H9 (cell line): ENCODE results near the gene FDX2. TPM values are rescaled to one million over a fixed set of nuclear protein-coding genes. Genes with fewer than 3 reads are reported as not detected.

Experiments
- DNase-seq: peaks from one replicate; pipeline ENCODE4 v3.0.0-alpha.2; 2017
- H2AFZ ChIP-seq: one replicate; pipeline ENCODE4 v1.6.1; 2013; ENCODE audit warnings: mild to moderate bottlenecking, low read length, control low read depth, moderate library complexity
- H2AK5ac ChIP-seq: 2 replicates; pipeline ENCODE4 v1.6.1; 2013; ENCODE audit warnings: low read length, control low read depth, mixed read lengths; ENCODE audit not compliant: insufficient read length
- H2BK120ac ChIP-seq: one replicate; pipeline ENCODE4 v1.6.1; 2013; ENCODE audit warnings: low read depth, mild to moderate bottlenecking, low read length, control low read depth, inconsistent platforms; ENCODE audit not compliant: poor library complexity, severe bottlenecking
- H2BK12ac ChIP-seq: 2 replicates; pipeline ENCODE4 v1.6.1; 2013; ENCODE audit warnings: low read length, control low read depth, mixed read lengths, low read depth; ENCODE audit not compliant: insufficient read length
- H2BK15ac ChIP-seq: 2 replicates; pipeline ENCODE4 v1.6.1; 2013; ENCODE audit warnings: low read depth, low read length, control low read depth
- H2BK20ac ChIP-seq: one replicate; pipeline ENCODE4 v1.6.1; 2013; ENCODE audit warnings: low read depth, mild to moderate bottlenecking, low read length, control low read depth, inconsistent platforms; ENCODE audit not compliant: poor library complexity, severe bottlenecking
- H2BK5ac ChIP-seq: 2 replicates; pipeline ENCODE4 v1.6.1; 2013; ENCODE audit warnings: low read length, control low read depth, mixed read lengths; ENCODE audit not compliant: insufficient read length
- H3K14ac ChIP-seq: 2 replicates; pipeline ENCODE4 v1.6.1; 2013; ENCODE audit warnings: low read length, control low read depth; ENCODE audit not compliant: insufficient read depth
- H3K18ac ChIP-seq: 2 replicates; pipeline ENCODE4 v1.6.1; 2013; ENCODE audit warnings: low read depth, mild to moderate bottlenecking, mixed read lengths, low read length, control low read depth; ENCODE audit not compliant: insufficient read length
- H3K23ac ChIP-seq: 2 replicates; pipeline ENCODE4 v1.6.1; 2013; ENCODE audit warnings: low read length, control low read depth, mixed read lengths, low read depth; ENCODE audit not compliant: insufficient read length
- H3K23me2 ChIP-seq: 2 replicates; pipeline ENCODE4 v1.6.1; 2013; ENCODE audit warnings: low read depth, mild to moderate bottlenecking, mixed read lengths, low read length, control low read depth; ENCODE audit not compliant: insufficient read length, poor library complexity, severe bottlenecking
- H3K27ac ChIP-seq: 2 replicates; pipeline ENCODE4 v1.5.1; 2013; ENCODE audit warnings: low read length, control low read depth, mixed read lengths, low read depth; ENCODE audit not compliant: insufficient read length
- H3K27me3 ChIP-seq: 2 replicates; pipeline ENCODE4 v1.6.1; 2013; ENCODE audit warnings: low read length, control low read depth, inconsistent platforms; ENCODE audit not compliant: insufficient read depth
- H3K4ac ChIP-seq: 2 replicates; pipeline ENCODE4 v1.6.1; 2013; ENCODE audit warnings: low read depth, mild to moderate bottlenecking, control low read depth, inconsistent platforms, low read length, moderate library complexity
- H3K4me1 ChIP-seq: 2 replicates; pipeline ENCODE4 v1.6.1; 2013; ENCODE audit warnings: low read length, control low read depth, inconsistent platforms; ENCODE audit not compliant: insufficient read depth
- H3K4me2 ChIP-seq: 2 replicates; pipeline ENCODE4 v1.6.1; 2013; ENCODE audit warnings: low read length, control low read depth, mixed read lengths; ENCODE audit not compliant: insufficient read length, insufficient read depth
- H3K56ac ChIP-seq: 2 replicates; pipeline ENCODE4 v1.6.1; 2013; ENCODE audit warnings: low read depth, mild to moderate bottlenecking, mixed read lengths, low read length, control low read depth; ENCODE audit not compliant: insufficient read length
- H3K79me1 ChIP-seq: 2 replicates; pipeline ENCODE4 v1.6.1; 2013; ENCODE audit warnings: low read depth, mild to moderate bottlenecking, moderate library complexity, low read length, control low read depth, inconsistent platforms; ENCODE audit not compliant: insufficient read depth, poor library complexity, severe bottlenecking
- H3K79me2 ChIP-seq: 2 replicates; pipeline ENCODE4 v1.6.1; 2013; ENCODE audit warnings: low read length, control low read depth, inconsistent platforms; ENCODE audit not compliant: insufficient read depth
- H3K9ac ChIP-seq: 2 replicates; pipeline ENCODE4 v1.6.1; 2013; ENCODE audit warnings: low read length, control low read depth, mixed read lengths; ENCODE audit not compliant: insufficient read length; ENCODE audit errors: extremely low read depth
- H3K9me3 ChIP-seq: one replicate; pipeline ENCODE4 v1.6.1; 2013; ENCODE audit warnings: low read depth, low read length, inconsistent platforms; ENCODE audit not compliant: control insufficient read depth
- H3T11ph ChIP-seq: one replicate; pipeline ENCODE4 v1.6.1; 2013; ENCODE audit warnings: mild to moderate bottlenecking, low read length, control low read depth, inconsistent platforms
- H4K20me1 ChIP-seq: one replicate; pipeline ENCODE4 v1.6.1; 2013; ENCODE audit not compliant: control insufficient read depth, insufficient read length, insufficient read depth
- H4K5ac ChIP-seq: 2 replicates; pipeline ENCODE4 v1.6.1; 2013; ENCODE audit warnings: low read depth, mild to moderate bottlenecking, mixed read lengths, low read length, control low read depth; ENCODE audit not compliant: insufficient read length
- H4K8ac ChIP-seq: replicated peaks from 2 replicates; pipeline ENCODE4 v1.6.1; 2013; ENCODE audit warnings: low read length, control low read depth, mixed read lengths, low read depth; ENCODE audit not compliant: insufficient read length
- H4K91ac ChIP-seq: 2 replicates; pipeline ENCODE4 v1.6.1; 2013; ENCODE audit warnings: low read depth, mild to moderate bottlenecking, moderate library complexity, mixed read lengths, low read length, control low read depth; ENCODE audit not compliant: insufficient read length
- H3K27ac Mint-ChIP-seq, 3 experiments: 2 replicates in 2 of 3; 3 replicates in 1 of 3; pipeline ENCODE4 v1.8.0; 2020 to 2021; ENCODE audit warnings: mixed read lengths in 3 of 3, mild to moderate bottlenecking in 1 of 3, moderate library complexity in 1 of 3
- H3K27me3 Mint-ChIP-seq: 2 replicates; pipeline ENCODE4 v1.8.0; 2021; ENCODE audit warnings: low read depth, mild to moderate bottlenecking, moderate library complexity, mixed read lengths
- H3K36me3 Mint-ChIP-seq, 3 experiments: 2 replicates in 2 of 3; 3 replicates in 1 of 3; pipeline ENCODE4 v1.8.0; 2020 to 2021; ENCODE audit warnings: low read depth in 3 of 3, mixed read lengths in 3 of 3; ENCODE audit not compliant: insufficient read depth in 1 of 3
- H3K4me1 Mint-ChIP-seq, 2 experiments: 2 replicates each; pipeline ENCODE4 v1.8.0; 2020; ENCODE audit warnings: mixed read lengths in 2 of 2
- H3K4me3 Mint-ChIP-seq, 2 experiments: 2 replicates in 1 of 2; 3 replicates in 1 of 2; pipeline ENCODE4 v1.8.0; 2020 to 2021; ENCODE audit warnings: mild to moderate bottlenecking in 2 of 2, mixed read lengths in 2 of 2, moderate library complexity in 1 of 2
- H3K9me3 Mint-ChIP-seq, 2 experiments: 2 replicates in 1 of 2; 3 replicates in 1 of 2; pipeline ENCODE4 v1.8.0; 2020; ENCODE audit warnings: mild to moderate bottlenecking in 2 of 2, mixed read lengths in 2 of 2, moderate library complexity in 1 of 2
- CTCF ChIP-seq: fragments of 200-600 bp; sonication (generic); conservative IDR thresholded peaks from 3 replicates; pipeline ENCODE4 v1.8.0; 2021; ENCODE audit warnings: antibody characterized with exemption, mild to moderate bottlenecking
- WGBS: extraction: QIAGEN DNeasy Blood & Tissue Kit; methylation state at CpG from one replicate; pipeline ENCODE4 v1.1.7; 2013; ENCODE audit warnings: missing lambda C conversion rate, low lambda C conversion rate, mixed read lengths; ENCODE audit not compliant: insufficient read length; ENCODE audit errors: extremely low coverage; 5-methylcytosine and 5-hydroxymethylcytosine counted together
- total RNA-seq: library from RNA; stranded (reverse); gene quantifications from 2 replicates; pipeline ENCODE4 v1.2.1, GENCODE V29; 2021

The FDX2 gene
- total RNA-seq, 1 experiment from 2014 or later = 27.7 TPM

DNA sequence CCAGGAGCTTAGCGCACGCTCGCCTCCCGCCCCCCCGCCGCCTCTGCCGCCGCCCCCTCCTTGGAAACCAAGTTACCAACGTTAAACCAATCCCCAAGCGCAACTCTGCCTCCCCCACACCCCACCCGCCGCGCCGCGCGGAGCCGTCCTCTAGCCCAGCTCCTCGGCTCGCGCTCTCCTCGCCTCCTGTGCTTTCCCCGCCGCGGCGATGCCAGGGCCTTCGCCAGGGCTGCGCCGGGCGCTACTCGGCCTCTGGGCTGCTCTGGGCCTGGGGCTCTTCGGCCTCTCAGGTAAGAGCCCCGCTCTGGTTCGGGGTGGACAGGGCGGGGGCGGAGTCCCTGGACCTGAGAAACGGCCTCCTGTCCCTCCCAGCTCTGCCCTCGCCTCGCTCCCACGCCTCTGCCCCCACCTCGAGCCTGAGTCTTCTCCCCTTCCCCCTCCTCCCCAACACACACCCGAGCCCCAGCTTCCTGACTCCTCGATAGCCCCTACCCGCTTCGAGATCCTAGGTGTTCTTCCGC lies 25.9 kb downstream of the FDX2 start, which contains the start of gene ICAM5:
Gene ICAM5 (plus strand): TSS at position 117 of the 521 bp plus-strand sequence. CDS start 92 bp downstream, at position 209.
- no peak within 1 kb of the TSS for H2BK120ac ChIP-seq
- no peak within 1 kb of the TSS for H3K14ac ChIP-seq
- H4K5ac ChIP-seq = no peak within 1 kb of the TSS
- H2BK5ac ChIP-seq = no peak within 1 kb of the TSS
- no peak within 1 kb of the TSS for H2AK5ac ChIP-seq
- peak within 1 kb of the TSS; percentile 92 for H3K4me2 ChIP-seq
- H3K23me2 ChIP-seq = peaks cover 36% of the 10 kb centered on the region
- H3K9me3 ChIP-seq = no peaks in the 10 kb centered on the region
- no peaks in the 10 kb centered on the region for H3K79me2 ChIP-seq
- H3K23ac ChIP-seq = no peak within 1 kb of the TSS
- H4K91ac ChIP-seq = no peak within 1 kb of the TSS
- no peak within 1 kb of the TSS for H2AFZ ChIP-seq
- H3K56ac ChIP-seq = no peak within 1 kb of the TSS
- H3K27ac Mint-ChIP-seq = no peak within 1 kb of the TSS; a peak in 1 of 7 replicates
- no peak within 1 kb of the TSS for H3K4ac ChIP-seq
- H3K4me1 ChIP-seq = no peaks in the 10 kb centered on the region; the same call in 1 of the 2 replicates
- no peak within 1 kb of the TSS for H2BK15ac ChIP-seq
- H3T11ph ChIP-seq = no peak within 1 kb of the TSS
- H3K18ac ChIP-seq = no peak within 1 kb of the TSS
- peaks cover 13 to 44% of the 10 kb centered on the region in 2 experiments for H3K4me1 Mint-ChIP-seq
- no peak within 1 kb of the TSS for H2BK20ac ChIP-seq
- peaks cover 0 to 5% of the 10 kb centered on the region in 2 experiments; a peak in 3 of 5 replicates for H3K9me3 Mint-ChIP-seq
- no peak within 1 kb of the TSS for H3K27ac ChIP-seq
- H4K8ac ChIP-seq = no peak within 1 kb of the TSS
- no peak within 1 kb of the TSS for H3K9ac ChIP-seq
- H2BK12ac ChIP-seq = no peak within 1 kb of the TSS
- peaks cover 99% of the 10 kb centered on the region for H3K27me3 Mint-ChIP-seq
- DNase-seq = peak; percentile 45
- no CpG with 5 or more reads among the region's 45 CpGs for WGBS
- peaks cover 56% of the 10 kb centered on the region for H3K27me3 ChIP-seq
- H3K79me1 ChIP-seq = no peaks in the 10 kb centered on the region
- no peaks in the 10 kb centered on the region for H4K20me1 ChIP-seq
- peak within 1 kb of the TSS; percentile 59 to 92 for H3K4me3 Mint-ChIP-seq
- no peak for TF ChIP-seq CTCF
- peaks cover 0 to 7% (median 0%) of the 10 kb centered on the region in 3 experiments; a peak in 4 of 7 replicates for H3K36me3 Mint-ChIP-seq
